Adipose tissue (tissue), 3 donors: ENCODE measurements around the gene PDSS2. TPM values are rescaled to one million over a fixed set of nuclear protein-coding genes. Genes with fewer than 3 reads are reported as not detected.
"Not testable (repeated sequence)": the region's sequence is repeated elsewhere in the genome, so short reads cannot be mapped to it uniquely, and the experiment has no call there.

Experiments used
- H3K27ac ChIP-seq: one replicate; pipeline ENCODE4 v1.5.1; 2013; ENCODE audit warnings: low read depth, low read length
- WGBS, 3 donors: extraction: QIAGEN DNeasy Blood & Tissue Kit; methylation state at CpG; one replicate each; pipeline ENCODE4 v1.1.7; 2013; 5-methylcytosine and 5-hydroxymethylcytosine counted together
- polyA plus RNA-seq, 3 donors: library from polyadenylated mRNA; stranded (reverse); fragments of 200-250 nt; gene quantifications; one replicate each; pipeline ENCODE4 v1.2.3, GENCODE V29; 2013
- donor health status: healthy with polysubstance abuse.
- donor health status: Bipolar disorder and iron deficiency.
- donor health status: healthy.

PDSS2 gene
- polyA plus RNA-seq, 3 donors: 6.7 to 10.4 (median 8.9) TPM

DNA sequence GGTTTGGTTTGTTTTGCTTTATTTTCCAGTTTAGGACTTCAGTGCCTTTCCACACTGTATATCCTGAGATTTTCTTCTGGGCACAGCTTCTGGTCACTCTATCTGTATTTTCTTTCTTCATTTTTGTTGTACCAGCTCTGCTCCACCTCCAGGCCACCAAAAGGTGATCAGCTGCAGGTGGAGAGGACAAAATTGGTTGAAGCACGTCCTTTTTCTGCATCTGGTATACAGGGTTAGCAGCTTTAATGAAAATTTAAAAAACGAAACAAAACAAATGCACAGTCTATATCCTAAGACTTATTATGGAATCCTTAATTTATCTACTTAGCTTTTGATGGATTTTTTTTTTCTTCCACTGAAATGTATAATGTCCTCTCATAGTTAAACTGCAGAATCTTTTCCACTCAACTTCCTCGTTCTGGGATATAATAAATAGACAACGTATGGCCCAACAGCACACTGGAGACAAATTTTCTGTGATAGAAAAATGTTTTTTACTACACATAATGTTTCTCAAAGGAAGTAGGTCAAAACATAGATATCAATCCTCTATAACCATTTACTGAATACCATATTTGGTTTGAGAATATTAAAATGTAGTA is 19.8 kb upstream of the PDSS2 start:
- H3K27ac ChIP-seq: no peak overlapping the region
- 75 to 82% (median 82%) methylated on average over 4 of the region's 4 CpGs for WGBS, 3 donors

DNA sequence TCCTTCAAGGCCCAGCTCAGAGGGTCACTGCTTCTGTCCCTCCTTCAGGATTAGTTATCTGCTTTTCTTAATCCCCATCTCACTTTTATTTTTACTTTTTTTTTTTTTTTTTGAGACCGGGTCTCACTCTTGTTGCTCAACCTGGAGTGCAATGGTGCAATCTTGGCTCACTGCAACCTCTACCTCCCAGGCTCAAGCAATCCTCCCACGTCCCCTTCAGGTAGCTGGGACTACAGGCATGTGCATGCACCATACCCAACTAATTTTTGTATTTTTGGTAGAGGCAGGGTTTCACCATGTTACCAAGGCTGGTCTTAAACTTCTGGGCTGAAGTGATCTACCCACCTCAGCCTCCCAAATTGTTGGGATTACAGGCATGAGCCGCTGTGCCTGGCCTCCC is 16.5 kb upstream of the PDSS2 start:
- not testable (repeated sequence) for H3K27ac ChIP-seq
- 44 to 73% (median 68%) methylated on average over 2 to 3 of the region's 3 CpGs for WGBS, 3 donors

DNA sequence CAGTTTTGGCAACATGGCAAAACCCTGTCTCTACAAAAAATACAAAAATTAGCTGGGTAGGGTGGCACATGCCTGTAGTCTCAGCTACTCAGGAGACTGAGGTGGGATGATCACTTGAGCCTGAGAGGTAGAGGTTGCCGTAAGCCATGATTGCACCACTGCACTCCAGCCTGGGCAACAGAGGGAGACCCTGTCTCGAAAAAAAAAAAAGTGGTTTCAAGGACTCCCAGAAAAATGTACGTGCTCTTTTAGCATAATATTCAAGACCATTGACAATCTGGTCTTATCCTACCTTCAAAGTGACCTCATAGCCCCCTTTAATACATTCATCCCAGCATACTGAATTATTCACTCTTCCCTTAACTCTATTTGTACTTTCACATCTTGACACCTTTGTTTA is 16.0 kb upstream of the PDSS2 start:
- 83 to 91% (median 85%) methylated on average over 3 of the region's 3 CpGs for WGBS, 3 donors

DNA sequence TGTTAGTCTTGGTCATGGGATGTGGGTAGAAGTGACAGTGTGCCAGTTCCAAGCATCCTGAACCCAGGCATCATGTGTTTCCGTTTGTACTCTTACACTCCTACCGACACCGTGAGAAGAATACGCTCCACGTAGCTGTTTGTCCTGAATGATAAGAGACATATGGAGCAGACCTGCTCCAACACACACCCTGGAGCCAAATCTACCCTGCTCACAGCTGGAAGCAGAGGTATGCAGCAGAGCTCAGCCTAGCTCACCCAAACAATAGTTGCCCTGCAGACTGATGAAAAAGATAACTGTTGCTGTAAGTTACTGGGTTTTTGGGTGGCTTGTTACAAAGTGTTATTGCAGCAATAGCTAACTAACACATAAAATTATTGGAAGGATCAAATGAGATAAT is 14.3 kb upstream of the PDSS2 start:
- WGBS, 3 donors: 24 to 58% (median 56%) methylated on average over 5 of the region's 5 CpGs
- H3K27ac ChIP-seq: no peak overlapping the region

More for the DNA sequence above, 16.0 kb upstream of the PDSS2 start:
- not testable (repeated sequence) for H3K27ac ChIP-seq

DNA sequence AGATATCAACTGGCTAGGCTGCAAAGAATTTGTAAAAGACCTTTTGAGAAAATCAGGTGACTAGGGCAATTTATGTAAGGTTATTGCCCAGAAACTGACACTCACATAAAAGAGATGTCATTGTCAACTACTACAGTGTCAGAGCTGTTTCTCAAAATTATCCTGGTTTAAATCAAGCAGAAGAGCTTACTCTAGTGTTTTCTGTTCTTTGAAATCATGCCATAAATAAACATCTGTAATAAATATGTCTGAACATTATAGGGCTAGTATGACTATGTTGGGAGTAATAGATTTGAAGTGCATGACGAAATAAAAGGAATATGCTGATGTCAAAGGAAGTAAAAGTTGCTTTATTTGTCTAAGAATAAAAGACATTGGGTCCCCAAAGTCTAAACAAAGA is 11.0 kb upstream of the PDSS2 start:
- 83 to 91% (median 83%) methylated on average over 1 of the region's 1 CpG for WGBS, 3 donors
- H3K27ac ChIP-seq: no peak overlapping the region

DNA sequence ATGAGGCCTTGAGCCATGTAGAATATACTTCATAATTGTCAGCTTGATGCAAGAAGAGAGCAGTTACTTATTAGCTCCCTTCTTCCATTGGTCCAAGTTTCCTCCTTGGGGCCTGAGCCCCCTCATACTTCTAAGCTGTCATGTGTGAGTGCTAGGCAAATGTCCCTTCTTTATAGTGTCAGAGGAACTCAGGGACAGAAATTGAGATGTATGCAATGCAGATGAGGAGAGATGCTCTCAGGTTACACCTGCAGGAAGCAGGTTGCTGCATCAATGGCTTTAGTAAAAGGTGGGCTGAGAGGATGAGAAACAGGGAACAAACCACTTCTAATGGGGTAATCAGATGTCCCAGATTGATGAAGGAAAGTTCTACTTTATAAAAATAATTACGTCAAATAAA is 6.7 kb upstream of the PDSS2 start:
- no peak overlapping the region for H3K27ac ChIP-seq
- 82 to 92% (median 88%) methylated on average over 1 of the region's 1 CpG for WGBS, 3 donors

DNA sequence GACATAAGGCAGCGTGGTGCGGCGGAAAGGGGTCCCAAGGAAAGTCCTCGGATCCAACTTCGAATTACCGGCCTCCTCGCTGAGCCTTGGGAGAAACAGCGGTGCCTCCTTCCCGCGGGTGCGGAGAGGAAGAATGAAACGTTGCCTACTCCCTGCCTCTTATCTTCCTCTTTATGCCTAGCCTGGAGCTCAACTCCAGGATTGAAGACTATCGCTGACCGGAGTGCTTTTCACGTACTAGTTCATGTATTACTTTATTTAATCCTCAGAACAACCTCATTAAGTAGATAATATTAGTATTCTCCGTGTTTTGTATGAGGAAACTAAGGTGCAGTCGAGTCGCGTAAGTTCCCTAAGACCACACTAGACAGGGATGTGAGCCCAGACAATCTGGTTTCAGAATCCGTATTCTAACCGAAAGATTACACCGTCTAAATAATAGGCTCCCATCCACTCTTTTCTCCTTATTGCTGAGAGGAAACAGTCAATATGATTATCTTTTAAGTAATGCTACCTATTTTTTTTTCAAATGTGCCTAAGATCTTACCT is 793 bp upstream of the PDSS2 start:
- peak overlapping the region; percentile 5 for H3K27ac ChIP-seq
- 27 to 31% (median 27%) methylated on average over 22 of the region's 22 CpGs for WGBS, 3 donors

DNA sequence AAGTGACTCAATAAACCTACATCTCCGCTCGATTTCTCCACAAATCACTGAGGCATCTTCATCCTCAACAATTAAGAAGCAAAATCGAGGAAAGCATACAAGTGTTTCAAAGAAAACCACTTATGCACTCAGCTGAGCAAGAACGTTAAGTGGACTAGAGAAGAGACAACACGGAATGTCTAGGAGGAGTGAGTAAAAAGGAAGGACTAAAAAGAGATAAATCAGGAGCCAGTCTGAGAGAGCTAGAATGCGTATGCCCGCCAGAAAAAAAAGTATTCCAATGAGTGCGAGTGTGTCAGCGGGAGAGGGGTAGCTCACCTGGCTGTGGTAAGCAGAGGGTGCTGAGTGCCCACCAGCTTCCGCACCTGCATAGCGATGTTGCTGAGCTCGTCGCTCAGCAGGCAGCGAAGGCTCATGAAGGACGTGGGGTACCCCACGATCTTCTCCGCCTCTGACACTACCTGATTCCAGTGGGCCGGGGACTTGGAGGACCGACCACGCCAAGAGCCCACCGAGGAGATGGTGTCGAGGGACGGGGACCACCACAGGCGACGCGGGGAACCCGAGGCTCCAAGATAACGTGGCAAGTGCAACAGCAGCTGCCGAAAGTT is 587 bp downstream of the PDSS2 start:
- no peak overlapping the region for H3K27ac ChIP-seq
- 1% methylated on average over 29 of the region's 29 CpGs for WGBS, 3 donors

DNA sequence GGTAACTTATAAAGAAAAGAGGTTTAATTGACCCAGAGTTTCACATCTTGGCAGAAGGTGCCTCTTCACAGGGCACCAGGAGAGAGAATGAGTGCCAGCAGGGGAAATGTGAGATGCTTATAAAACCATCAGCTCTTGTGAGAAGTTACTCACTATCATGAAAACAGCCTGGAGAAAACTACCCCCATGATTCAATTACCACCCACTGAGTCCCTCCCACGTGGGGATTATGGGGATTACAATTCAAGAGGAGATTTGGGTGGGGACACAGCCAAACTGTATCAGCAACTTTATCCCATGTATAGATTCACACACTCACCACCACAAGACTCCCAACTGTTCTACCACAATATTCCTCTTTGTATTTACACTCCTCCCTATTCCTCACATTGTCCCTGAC is 10.6 kb downstream of the PDSS2 start:
- H3K27ac ChIP-seq: no peak overlapping the region
- 66 to 73% (median 68%) methylated on average over 1 of the region's 1 CpG for WGBS, 3 donors

DNA sequence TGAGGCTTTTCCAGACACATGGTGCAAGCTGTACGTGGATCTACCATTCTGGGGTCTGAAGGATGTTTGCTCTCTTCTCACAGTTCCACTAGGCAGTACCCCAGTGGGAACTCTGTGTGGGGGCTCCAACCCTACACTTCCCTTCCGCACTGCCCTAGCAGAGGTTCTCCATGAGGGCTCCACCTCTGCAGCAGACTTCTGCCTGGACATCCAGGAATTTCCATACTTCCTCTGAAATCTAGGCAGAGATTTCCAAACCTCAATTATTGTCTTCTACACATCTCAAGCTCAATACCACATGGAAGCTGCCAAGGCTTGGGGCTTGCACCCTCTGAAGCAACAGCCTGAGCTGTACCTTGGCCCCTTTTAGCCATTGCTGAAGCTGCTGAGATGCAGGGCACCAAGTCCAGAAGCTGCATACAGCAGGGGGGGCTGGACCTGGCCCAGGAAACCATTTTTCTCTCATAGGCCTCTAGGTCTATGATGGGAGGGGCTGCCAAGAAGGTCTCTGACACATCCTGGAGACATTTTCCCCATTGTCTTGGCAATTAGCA is 11.6 kb downstream of the PDSS2 start:
- 98 to 100% (median 100%) methylated on average over 2 of the region's 2 CpGs for WGBS, 3 donors
- no peak overlapping the region for H3K27ac ChIP-seq

DNA sequence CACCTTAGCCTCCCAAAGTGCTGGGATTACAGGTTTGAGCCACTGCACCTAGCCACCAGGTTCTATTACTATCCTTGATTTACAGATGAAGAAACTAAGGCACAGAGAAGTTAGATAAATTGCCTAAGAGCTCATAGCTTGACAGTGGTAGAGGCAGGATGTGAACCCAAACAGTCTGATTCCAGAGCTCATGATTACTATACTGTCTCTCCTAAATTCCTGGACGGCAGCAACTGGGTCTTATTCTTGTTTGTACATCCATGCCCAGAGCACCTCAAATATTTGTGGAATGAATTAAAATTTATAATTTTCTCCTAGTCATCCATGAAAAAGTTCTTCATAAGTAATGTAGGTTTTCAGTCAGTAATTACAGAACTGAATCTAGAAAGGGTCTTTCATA is 15.1 kb downstream of the PDSS2 start:
- H3K27ac ChIP-seq: no peak overlapping the region
- 91 to 95% (median 94%) methylated on average over 1 of the region's 1 CpG for WGBS, 3 donors

DNA sequence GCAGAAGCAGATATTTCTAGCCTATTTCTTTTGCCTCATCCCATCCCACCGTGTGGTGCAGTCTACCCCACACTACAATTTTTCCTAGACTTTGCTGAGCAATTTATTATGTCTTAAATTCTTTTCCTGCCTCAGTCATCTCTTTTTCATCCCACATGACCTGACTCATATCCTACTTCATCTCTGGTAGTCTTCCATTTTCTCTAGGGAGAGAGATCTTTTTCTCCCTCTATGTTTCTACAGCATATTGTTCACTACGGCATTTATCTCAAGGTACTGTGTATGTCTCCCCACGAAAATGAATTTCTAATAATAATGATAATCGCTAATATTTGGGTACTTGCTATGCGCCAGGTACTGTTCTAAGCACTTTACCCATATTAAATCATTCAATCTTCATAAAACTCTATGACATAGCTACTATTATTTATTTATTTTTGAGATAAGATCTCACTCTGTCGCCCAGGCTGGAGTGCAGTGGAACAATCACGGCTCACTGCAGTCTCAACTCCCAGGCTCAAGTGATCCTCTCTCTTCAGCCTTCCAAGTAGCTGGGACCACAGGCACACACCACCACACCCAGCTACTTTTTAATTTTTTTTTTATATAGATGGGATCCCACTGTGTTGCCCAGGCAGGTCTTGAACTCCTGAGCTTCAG is 15.6 kb downstream of the PDSS2 start:
- no peak overlapping the region for H3K27ac ChIP-seq
- 85 to 95% (median 93%) methylated on average over 7 of the region's 7 CpGs for WGBS, 3 donors

DNA sequence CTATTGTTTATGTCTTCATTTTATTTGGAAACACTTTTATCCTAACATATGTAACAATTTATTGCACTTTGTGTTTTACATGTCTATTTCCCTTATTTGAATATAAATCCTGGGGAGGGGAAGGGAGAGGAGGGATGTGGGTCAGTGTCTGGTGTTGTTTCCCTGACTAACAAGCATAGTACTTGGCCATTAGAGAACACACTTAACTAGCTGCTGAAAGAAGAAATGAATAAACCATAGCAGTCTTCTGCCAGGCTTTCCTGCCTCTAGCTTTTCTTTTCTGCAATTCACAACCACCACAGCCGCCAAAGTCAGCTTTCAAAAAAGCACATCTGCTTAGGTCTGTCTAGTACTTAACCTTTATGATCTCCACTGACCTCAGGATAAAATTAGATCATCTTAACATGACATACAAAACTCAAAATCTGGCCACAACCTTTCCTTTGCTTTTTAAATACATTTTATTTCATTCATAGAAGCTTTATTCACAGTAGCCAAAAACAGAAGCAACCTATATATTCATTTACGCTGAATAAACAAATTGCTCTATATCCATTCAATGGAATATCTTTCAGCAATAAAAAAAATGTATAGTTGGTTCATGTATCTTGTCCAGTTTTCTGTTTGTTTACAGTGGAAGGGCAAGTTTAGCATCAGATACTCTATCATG is 16.3 kb downstream of the PDSS2 start:
- H3K27ac ChIP-seq: no peak overlapping the region
- 90 to 95% (median 92%) methylated on average over 2 of the region's 2 CpGs for whole genome bisulfite sequencing, 3 donors

DNA sequence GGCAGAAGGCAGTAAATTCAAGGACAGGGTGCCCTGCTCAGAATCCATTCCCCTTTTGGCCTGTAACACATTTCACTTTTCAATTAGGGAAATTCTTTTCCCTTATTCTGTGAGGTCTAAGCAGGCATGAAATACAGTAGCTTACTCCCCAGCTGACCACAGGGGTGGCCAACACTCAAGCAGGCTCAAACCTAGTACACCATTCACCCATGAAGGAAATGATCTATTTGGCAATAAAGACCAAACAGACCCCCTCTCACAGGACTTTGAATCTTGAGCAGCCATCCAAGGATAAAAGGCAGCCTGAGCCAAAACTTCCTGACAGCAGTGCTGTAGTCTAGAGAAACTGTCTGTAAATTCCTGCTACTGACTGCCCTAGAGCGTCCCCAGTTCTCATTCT is 17.7 kb downstream of the PDSS2 start:
- no peak overlapping the region for H3K27ac ChIP-seq
- WGBS, 3 donors: 89 to 95% (median 93%) methylated on average over 1 of the region's 1 CpG

DNA sequence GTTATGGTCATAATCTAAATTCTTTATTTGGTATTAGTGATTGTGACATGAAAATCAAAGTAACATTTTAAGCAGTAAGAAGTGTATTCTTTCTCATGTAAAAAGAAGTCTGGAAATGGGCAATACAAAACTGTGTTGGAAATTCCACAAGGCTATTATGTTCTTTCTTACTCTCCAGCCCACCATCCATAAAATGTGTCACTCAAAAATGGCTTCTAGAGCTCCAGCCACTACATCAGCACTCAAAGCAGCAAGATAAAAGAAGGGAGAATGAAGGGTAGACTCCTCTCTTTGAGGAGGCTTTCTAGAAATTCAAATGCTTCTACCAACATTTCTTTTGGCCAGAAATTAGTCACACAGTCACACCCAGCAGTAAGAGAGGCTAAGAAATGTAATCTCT is 18.4 kb downstream of the PDSS2 start:
- no peak overlapping the region for H3K27ac ChIP-seq

DNA sequence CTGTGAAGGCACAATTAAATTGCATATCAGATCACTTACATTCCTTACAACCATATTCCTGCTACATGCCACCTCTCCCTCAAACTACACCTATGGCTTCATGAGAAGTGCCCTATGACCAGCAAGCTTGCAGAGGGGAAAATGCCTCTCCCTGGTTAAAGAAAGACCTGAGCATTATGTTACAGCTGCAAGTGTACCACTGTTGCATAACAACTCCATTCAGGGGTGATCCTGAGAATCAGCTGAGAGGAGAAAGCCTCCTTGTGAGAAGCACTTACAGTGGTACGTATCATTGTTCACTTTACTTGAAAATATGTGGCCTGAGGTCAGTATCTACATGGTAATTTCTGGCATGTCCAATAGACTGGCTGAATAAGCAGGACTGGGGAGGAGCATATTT is 20.0 kb downstream of the PDSS2 start:
- WGBS, 3 donors: 0 to 58% (median 0%) methylated on average over 1 of the region's 1 CpG
- H3K27ac ChIP-seq: no peak overlapping the region

DNA sequence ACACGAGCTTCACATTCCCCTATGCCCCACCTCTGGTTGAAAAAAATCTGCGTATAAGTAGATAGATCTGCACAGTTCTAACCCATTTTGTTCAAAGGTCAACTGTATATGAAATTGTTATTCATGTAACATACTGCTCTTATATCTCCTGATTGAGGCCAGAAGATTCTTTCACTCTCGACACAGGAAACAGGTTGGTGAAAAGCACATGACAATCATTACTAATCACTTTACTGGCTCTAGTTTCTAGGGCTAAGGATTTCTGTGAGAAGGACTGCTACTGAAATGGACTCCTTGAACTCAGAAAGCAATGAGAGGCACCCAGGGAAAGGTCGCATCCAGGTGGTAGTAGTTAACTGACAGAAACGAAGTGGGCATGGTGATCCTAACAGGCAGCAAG is 21.7 kb downstream of the PDSS2 start:
- WGBS, 3 donors: 89 to 96% (median 91%) methylated on average over 5 of the region's 5 CpGs

DNA sequence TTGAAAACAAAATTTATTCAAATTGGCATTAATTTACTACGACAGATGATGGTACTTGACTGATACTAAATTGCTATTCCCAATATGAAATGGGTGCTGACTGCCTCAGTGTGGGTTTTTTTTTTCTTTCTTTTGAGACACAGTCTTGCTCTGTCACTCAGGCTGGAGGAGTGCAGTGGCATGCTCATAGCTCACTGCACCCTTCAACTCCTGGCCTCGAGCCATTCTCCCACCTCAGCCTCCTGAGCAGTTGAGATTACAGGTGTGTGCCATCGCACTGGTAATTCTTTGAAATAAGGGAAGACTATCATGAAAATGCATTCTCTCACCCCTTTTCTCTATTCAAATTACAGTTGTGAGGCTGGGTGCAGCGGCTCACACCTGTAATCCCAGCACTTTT is 22.5 kb downstream of the PDSS2 start:
- WGBS, 3 donors: 82 to 99% (median 84%) methylated on average over 4 of the region's 4 CpGs
- H3K27ac ChIP-seq: no peak overlapping the region

More for the DNA sequence above, 21.7 kb downstream of the PDSS2 start:
- H3K27ac ChIP-seq: no peak overlapping the region

DNA sequence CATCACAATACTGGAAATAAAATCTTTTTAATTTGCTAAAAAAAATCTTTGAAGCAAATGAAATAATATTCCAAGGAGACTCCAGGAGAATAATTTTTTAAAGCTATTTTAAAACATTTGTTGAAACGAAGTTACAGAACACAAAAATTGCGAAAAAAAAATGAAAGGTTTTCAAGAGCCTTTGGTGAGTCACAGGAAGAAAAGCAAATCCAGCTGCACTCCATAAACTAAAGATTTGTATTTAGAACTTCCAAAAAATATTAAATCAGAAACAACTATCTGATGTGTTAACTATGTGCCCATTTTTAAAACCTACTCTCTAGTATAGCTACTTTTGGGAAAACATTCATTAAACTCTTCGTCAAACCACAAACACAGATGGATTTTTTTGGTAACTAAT is 23.6 kb downstream of the PDSS2 start:
- no peak overlapping the region for H3K27ac ChIP-seq
- 41 to 76% (median 55%) methylated on average over 3 of the region's 3 CpGs for WGBS, 3 donors
